HG03460 (cell line): Measurements from ENCODE around the gene PTTG1.

Experiments used
- ATAC-seq: cut with Tn5 transposase; IDR thresholded peaks from one replicate; pipeline ENCODE4 v1.9.1; 2021; ENCODE audit not compliant: unreplicated experiment

PTTG1 gene

DNA sequence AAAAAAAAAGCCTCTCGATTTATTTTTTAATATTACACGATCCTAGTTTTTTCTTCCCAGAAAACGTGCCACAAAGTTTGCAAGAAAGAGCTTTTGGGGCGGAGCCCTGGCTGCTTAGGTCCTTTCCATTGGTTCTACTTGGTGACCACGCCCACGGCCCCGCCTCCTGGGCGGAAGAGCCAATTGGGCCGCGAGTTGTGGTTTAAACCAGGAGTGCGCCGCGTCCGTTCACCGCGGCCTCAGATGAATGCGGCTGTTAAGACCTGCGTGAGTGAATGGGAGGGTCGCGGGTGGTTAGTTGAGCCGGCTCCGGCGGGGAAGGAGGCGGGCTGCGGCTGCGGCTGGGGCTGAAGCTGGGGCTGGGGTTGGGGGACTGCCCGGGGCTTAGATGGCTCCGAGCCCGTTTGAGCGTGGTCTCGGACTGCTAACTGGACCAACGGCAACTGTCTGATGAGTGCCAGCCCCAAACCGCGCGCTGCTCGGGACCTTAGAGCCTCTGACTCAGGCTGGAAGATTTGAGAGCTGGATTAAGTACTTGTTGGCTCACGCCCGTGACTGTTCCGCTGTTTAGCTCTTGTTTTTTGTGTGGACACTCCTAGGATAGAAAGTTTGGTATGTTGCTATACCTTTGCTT is at the start of gene PTTG1:
PTTG1 (plus strand) TSS at position 231 of the 634 bp plus-strand sequence. CDS start 458 bp downstream, outside the sequence.
- peak; percentile 68 for ATAC-seq

DNA sequence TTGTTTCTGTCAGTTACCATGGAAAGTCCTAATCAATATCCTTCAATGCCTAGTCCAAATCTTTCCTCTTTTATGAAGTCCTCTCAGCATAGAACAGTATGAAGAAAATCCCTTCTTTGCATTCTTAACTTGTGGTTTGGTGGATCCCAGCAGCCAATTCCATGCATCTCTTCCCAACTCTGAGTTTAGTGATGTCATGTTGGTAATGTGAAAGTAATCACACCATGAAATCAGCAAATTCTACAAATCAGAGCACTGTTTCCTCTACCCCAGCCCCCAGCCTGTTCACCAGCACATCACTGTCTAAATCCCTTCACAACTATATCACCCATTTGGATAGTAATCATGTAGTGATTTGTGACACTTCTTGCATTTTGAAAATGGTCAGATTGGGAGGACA is 46.5 kb upstream of the PTTG1 start:
- no peak for ATAC-seq

DNA sequence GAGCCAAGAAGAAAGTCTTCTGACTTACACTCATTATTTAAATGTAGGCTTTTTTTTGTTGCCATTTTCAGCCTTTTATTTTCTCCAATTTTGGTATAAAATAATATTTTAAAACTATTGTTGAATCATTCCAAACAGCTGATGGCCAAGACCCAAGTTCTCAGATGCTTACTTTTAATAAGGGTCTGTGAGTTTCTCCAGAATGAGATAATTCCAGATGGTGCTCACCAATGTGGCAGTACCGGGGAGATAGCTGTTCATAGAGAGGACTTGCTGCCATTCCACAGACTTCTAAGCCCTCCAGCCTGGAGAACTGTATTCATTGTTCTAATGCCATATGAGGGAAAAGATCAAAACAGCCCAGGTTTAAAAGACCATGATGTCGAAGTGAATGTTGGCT is 46.0 kb upstream of the PTTG1 start:
- ATAC-seq, result no peak

DNA sequence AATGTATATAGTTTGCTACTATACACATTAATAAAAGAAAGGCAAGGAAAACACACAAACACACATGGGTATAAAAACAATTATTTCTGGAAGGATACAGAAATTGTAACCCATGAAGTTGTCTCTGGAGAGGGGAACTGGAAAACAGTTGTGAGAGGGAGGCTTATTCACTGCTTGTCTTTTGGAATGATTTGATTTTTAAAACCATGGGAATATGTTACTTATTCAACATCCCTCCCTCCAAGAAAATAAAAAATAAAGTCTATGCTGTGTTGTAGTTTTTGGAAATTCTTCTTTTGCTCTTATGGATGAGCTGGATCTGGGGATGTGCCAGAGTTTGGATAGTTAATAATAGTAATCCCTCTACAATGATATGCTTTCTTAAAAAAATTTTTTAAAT is 45.2 kb upstream of the PTTG1 start:
- ATAC-seq, result no peak

DNA sequence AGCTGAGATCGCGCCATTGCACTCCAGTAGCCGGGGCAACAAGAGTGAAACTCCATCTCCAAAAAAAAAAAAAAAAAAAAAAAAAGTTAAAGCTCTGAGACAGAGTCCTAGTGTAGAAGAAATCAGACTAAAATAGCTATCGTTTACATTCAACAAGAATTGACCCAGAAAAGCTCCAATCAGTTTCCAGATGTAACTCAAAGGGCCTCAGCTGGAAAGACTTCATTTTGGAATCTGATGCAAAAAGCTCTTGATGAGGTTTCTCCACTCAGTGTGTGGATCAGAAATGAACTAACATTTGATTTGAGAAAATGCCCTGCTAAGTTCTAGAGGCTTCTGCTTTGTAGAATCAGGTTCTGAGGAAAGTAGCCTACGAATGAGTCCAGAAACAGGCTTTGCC is 44.0 kb upstream of the PTTG1 start:
- no peak for ATAC-seq

DNA sequence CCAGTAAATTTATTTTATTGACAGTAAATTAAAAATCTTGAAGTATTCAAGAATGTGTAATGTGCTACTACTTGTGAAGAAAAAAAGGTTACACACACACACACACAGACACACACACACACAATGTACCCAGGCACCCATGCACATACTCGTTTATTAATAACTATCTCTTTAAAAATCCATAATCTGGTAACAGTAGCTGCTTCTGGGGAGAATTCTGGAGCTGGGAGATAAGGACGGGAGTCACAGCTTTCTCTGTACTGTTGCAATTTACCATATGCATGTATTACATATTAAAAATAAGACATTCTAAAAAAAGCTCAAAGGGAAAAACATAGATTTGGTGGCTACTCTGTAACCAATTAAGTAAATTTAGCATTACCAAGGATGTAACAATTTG is 43.3 kb upstream of the PTTG1 start:
- no peak for ATAC-seq

DNA sequence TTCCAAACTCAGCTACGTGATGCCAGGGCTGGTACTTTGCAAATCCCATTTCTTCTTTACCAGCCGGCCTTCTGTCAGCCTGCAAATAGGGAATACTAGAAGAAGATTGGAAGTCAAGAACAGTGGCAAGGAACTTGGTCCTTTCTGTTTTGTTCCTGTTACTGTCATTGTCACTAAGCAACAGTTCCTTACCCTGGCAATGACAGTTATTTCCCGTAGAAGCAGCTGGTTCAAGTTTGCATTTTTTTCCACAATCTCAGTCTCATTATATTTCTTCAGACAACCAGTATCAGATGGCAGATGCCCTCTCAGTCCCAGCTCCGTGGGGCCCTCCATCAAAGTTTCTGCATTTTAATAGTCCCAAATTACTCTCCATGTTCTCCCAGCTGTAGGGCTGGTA is 42.1 kb upstream of the PTTG1 start:
- ATAC-seq, result no peak

DNA sequence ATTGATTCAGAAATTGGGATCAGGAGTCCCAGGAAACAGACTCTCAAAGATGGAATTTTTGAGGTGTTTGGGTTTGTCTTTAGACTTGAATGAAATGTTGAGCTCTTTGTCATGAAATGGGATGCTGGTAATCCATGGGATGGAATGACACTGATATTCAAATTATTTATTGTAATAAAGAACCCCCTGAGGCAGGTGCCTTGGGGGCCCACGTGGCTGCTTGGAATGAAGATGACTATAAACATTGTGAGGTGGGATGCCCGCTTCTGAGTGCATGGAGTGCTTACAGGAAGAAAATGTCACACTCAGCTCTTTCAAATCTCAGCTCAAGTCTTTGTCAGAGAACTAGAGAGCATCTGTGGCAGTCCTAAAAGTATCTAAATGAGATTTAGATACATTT is 41.6 kb upstream of the PTTG1 start:
- no peak for ATAC-seq

DNA sequence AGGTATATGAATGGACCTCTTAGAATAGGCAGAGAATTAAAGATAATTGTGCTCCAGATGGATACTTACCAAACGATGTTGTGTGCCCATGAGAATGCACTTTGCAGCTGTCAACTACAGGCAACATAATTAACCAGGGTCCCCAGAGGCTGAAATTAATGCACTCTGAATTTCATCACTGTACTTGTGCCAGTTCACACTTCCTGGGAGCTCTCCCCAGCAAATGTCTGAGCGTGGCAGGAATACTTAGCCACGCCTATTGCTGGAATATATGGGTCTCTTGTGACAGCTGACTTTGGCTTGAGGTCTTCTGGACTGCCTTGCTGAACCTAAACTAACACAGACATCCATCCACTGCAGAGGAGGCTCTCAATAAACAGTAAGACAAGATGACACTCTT is 39.3 kb upstream of the PTTG1 start:
- ATAC-seq, result no peak

DNA sequence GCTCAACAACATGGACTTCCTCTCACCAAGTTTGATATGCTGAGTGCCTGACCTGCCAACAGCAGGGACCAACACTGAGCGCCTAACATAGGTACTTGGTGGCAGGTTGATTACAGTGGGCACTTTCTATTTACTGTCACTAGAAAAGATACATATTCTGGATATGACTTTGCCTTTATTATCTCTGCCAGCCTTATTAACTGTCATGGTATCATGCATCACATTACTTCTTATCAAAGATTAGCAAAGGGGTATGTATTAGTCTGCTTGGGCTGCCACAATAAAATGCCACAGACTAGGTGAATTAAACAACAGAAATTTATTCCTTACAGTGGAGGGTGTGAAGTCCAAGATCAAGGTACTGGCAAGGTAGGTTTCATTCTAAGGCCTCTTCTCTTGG is 37.0 kb upstream of the PTTG1 start:
- ATAC-seq, result no peak

DNA sequence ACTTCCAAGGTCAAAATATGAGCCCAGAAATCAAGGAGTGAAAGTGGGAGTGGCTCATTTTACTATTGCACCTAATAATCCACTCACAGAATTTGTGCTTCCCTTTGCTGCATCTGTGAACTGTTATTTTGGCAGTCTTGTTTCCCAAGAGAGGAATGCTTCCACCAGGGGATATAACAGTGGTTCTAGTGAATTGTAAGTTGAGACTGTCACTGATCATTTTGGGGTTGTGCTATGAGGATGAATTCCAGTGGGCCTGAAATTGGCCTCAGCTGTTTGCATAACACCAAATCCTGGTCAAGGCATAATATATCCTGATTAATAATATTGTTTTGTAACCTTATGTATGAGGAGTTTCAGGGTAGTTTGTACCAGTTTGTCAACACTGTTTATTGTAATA is 36.2 kb upstream of the PTTG1 start:
- ATAC-seq, result no peak

DNA sequence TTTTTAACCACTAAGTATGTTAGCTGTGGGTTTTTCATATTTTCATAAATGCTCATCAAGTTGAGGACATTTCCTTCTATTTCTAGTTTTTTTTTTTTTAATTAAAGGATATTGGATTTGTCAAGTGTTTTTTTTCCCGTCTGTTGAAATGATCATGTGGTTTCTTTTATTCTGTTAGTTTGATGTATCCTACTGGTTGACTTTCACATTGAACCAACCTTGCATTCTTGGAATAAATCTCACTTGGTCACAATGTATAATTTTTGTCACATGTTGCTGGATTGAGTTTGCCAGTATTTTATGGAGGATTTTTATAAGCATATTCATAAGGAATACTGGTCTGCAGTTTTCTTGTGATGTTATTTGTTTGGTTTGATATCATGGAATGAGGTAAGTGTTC is 34.2 kb upstream of the PTTG1 start:
- no peak for ATAC-seq

DNA sequence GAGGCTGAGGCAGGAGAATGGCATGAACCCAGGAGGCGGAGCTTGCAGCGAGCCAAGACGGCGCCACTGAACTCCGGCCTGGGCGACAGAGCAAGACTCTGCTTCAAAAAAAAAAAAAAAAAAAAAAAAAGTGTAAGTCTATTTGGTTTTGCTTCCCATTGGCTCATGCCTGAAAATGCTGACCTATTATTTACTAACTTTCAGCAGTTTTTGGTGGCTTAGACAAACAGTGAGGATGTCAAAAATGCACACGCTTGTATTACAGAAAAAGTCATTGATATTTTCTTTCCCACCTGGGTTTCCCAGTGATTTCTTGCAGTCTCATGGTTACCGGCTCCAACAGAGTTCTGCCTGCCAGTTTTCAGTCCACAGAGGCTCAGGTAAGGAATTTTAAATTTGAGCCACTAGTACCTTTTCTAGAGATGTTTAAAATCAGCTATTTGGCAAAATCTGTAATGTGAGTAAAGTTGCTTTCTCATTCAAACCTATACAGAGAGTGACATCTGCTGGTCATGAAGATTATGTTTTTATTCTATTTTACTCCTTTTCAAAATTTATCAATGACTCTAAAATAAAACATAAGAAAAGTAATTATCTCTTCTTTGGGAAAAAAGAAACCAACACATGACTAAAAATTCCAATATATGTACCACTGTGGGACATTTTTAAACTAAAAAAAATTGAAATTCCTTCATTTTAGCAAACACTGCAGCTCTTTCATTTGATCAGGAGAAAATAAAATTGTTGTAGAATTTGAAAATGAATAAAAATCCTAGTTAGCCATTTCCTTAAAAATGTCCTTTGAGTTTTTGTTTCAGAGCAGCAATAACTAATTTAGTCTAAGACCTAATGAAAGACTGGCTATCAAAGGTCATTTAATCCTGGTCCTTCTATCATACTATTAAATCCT is 30.6 kb upstream of the PTTG1 start:
- no peak for ATAC-seq

DNA sequence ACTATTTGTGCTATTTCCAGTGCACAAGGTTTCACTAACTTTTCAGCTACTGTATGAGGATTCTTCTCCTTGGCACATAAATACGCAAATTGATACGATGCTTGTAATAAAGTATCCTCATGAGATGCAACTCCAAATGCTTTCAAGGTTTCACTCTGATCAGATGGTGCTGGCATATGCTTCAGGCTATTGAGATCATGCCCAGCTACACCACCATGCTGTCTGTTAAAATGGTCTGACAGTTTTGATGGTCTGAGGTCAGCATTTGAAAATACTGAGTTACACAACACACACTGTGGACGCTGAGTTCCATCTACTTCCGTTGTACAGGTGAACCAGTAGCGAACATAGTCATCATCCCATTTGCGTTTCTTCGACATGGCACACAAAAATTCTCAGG is 26.5 kb upstream of the PTTG1 start:
- ATAC-seq, result no peak

DNA sequence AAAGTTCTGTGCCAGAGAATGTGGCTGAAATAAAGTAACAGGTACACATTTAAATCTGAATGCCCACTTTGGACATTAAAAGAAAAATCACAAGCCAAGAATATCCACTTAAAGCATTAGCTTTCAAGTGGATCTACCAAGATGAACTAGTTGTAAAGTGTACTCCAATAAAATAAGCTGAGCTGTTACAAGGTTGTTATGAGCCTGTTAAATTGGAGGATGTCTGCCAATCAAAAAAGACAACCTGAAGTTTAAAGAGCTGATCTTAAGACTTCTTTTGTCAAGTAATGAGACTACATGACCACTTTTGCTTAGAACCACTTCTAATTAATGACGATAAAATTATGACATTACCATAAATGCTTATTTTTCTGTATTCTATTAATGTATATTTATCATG is 24.2 kb upstream of the PTTG1 start:
- ATAC-seq, result no peak

DNA sequence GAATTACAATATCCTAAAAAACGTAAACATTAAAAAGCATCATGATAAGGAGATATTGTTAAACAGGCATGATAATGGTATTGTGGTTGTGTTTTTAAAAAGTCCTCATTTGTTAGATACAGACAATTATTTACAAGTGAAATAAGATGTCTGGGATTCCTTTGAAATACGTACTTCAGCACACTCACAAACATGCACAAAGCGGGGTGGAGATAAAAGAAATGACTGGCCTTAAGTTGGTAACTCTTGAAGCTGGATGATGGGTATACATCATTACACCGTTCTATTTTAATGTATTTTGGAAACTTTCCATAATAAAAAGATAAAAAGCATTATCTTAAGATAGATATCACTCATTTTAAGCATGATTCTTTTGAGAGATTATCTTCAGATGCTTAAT is 22.8 kb upstream of the PTTG1 start:
- no peak for ATAC-seq

DNA sequence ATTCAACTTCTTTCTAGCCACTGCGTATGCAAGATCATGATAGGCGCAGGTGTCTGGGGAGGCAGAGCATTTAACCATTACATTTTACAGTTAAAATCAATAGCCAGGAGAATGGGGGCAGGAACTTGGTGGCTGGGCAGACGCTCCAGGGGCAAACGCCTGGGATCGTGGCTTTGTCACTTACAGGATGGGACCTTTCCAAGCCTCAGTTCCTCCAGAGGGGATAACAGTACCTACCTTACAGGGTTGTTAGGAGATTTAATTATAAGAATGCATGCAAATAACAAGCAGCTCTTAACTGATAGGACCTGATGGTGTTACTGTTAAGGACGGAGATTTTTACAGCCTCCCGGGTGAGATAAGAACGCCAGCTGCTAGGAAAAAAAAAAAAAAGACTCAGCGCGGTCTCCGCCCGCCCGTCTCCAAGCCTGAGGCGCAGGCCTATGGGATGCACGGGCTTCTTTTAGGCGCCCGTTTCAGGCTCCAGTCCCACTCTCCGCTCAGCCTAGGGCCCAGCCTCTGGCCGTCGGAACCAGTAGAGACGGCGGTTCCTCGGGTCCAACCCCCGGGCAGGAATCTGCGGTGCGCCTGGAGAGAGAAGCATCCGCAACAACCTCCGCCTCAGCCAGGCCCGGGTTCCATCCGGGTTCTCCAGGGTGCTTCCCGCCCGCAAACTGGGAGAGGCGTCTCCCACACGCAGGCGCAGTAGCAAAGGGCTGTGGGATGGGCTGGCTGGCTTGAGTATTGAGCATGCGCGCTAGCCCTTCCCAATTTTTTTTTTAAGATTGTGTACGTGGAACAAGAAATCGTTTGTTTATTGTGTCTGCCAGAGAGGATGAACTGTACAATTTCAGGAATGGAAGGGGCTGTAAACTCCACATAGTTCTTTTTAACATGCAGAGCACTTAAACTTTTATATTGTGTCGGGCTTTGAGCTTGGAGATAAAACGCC is 22.0 kb upstream of the PTTG1 start, which contains the start of gene FAM200C:
FAM200C (minus strand) TSS at position 653 of the 952 bp plus-strand sequence. CDS start 4,564 bp downstream, outside the sequence.
- ATAC-seq, result peak; percentile 92

DNA sequence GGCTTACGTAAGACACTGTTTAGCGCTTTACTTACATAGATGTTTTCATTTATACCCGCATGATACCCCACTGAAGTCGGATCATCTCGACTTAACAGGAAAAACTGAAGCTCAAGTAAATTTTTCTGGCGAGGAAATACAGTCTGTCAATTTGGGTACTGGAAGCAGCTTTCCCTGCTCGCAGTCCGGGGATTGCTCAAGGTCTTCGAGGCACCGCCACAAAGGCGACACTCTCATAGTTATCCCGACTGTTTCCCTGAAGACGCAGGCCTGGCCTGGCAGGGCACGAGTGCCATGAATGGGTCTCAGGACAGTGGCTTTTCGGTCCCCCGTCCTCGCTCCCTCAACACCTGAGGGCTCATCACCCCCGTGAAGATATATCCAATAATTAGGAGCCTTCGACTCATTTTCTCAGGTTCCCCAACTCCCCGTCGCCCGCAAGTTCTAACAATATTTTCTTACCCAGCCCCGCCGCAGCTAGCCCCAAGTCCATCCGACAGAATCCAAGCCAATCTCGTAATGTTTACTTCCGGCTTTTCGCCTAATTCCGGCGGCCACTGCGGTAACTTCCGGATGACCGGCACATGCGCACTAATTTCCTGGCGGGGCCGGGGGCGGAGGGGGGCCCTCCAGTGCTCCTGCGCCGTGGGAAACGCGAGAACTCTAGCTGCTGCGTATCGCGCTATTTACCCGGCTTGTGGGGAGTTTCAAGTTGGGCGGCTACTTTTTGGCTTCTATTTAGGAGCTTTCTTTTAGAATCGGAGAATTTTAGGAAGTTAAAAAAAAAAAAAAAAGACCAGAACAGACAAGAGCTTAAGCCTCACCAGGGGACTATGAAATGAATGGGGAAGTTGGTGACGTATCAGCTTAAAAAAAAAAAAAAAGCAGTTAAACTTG is 2.8 kb upstream of the PTTG1 start, which contains the start of gene SLU7:
SLU7 (minus strand) TSS at position 521 of the 897 bp plus-strand sequence. CDS start 3,787 bp downstream, outside the sequence.
- ATAC-seq, result peak; percentile 65

DNA sequence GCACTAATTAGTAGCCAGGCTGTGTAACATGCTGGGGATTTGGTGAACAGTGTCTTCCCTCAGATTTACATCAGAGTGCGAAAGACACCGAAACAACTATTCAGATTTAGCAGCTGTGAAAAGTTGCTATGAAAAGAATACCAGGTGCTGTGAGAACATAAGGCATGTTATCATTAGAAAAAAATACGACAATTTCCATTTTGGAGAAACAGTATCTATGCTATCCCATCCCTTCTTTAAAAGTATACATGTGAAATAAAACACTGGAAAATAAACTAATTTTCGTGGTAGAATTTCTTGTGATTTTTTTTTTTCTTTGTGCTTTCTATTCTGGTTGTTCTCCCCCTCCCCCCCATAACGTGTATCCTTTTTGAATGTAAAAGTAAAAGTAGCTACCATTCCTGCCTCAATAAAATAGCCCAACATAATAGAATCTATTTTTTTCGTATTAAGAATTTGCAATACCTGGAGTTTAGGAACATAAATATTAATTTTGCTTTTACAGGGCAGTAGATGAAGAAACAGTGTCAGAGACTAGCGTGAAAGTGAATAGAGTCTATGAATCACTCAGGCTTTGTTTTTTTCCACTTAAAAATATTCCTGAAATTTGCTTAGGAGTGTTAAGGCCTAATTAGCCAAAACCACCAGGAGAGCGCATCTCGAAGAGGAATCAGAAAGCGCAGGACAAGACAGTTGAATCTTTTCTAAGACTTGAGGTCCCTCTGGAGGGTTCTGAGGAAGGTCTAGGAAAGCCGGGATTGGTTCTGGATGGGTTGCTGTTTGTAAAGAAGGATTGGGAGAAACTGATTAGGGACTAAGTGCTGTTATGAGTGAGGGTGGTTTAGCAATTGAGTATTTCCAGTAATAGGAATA is 2.0 kb upstream of the PTTG1 start:
- peak; percentile 31 for ATAC-seq
